DND-41 (cell line): Measurements from ENCODE around the gene TMPRSS4.

Experiments
- ATAC-seq: fragments of 200-7000 bp; cut with Tn5 transposase; 3 replicates; pipeline ENCODE4 v1.9.1; 2021; ENCODE audit warnings: low read depth; ENCODE audit not compliant: insufficient read depth
- DNase-seq: peaks from one replicate; pipeline ENCODE4 v3.0.0-alpha.2; 2020
- H2AFZ ChIP-seq: 2 replicates; pipeline ENCODE4 v1.6.0; 2012; ENCODE audit warnings: low read depth, low read length
- H3K27ac ChIP-seq: 2 replicates; pipeline ENCODE4 v1.5.1; 2012; ENCODE audit warnings: low read length, inconsistent platforms
- H3K27me3 ChIP-seq: fragments of 200-600 bp; sonication (generic); 2 replicates; pipeline ENCODE4 v1.6.0; 2012; ENCODE audit warnings: low read length, mild to moderate bottlenecking, inconsistent platforms; ENCODE audit not compliant: insufficient read depth, poor library complexity
- H3K36me3 ChIP-seq: 2 replicates; pipeline ENCODE4 v1.5.1; 2012; ENCODE audit warnings: low read length, inconsistent platforms; ENCODE audit not compliant: insufficient read depth
- H3K4me1 ChIP-seq: 2 replicates; pipeline ENCODE4 v1.5.1; 2012; ENCODE audit warnings: mild to moderate bottlenecking, low read length; ENCODE audit not compliant: insufficient read depth
- H3K4me2 ChIP-seq: 2 replicates; pipeline ENCODE4 v1.6.0; 2012; ENCODE audit warnings: mild to moderate bottlenecking, moderate library complexity, low read length, inconsistent platforms; ENCODE audit not compliant: insufficient read depth
- H3K4me3 ChIP-seq, 2 experiments: fragments of 200-600 bp in 1 of 2; shearing (Covaris generic) in 1 of 2; 2 replicates each; pipeline ENCODE4 v1.5.1; 2012 to 2016; ENCODE audit warnings: inconsistent platforms in 2 of 2, low read length in 2 of 2, mild to moderate bottlenecking in 2 of 2, low read depth in 1 of 2, moderate library complexity in 1 of 2
- H3K79me2 ChIP-seq: 2 replicates; pipeline ENCODE4 v1.6.0; 2012; ENCODE audit warnings: low read length, inconsistent platforms; ENCODE audit not compliant: insufficient read depth
- H3K9ac ChIP-seq: 2 replicates; pipeline ENCODE4 v1.6.0; 2012; ENCODE audit warnings: low read depth, mild to moderate bottlenecking, inconsistent platforms, low read length, moderate library complexity
- H3K9me3 ChIP-seq: 2 replicates; pipeline ENCODE4 v1.5.1; 2012; ENCODE audit warnings: low read length, moderate library complexity, mild to moderate bottlenecking, inconsistent platforms; ENCODE audit not compliant: insufficient read depth, severe bottlenecking
- H4K20me1 ChIP-seq: 2 replicates; pipeline ENCODE4 v1.6.0; 2012; ENCODE audit warnings: low read length; ENCODE audit not compliant: insufficient read depth
- EZH2 ChIP-seq: IDR thresholded peaks from 3 replicates; pipeline ENCODE4 v1.6.1; 2012; ENCODE audit warnings: borderline replicate concordance, low read depth, mild to moderate bottlenecking, moderate library complexity, low read length, inconsistent platforms; ENCODE audit not compliant: severe bottlenecking
- TF ChIP-seq, protein P1 (sequence below): IDR thresholded peaks from 2 replicates; pipeline ENCODE4 v1.5.1; 2012; ENCODE audit warnings: borderline replicate concordance, low read length, moderate library complexity, mild to moderate bottlenecking; ENCODE audit not compliant: poor library complexity, severe bottlenecking; ENCODE audit errors: extremely low read depth

TMPRSS4 gene

DNA sequence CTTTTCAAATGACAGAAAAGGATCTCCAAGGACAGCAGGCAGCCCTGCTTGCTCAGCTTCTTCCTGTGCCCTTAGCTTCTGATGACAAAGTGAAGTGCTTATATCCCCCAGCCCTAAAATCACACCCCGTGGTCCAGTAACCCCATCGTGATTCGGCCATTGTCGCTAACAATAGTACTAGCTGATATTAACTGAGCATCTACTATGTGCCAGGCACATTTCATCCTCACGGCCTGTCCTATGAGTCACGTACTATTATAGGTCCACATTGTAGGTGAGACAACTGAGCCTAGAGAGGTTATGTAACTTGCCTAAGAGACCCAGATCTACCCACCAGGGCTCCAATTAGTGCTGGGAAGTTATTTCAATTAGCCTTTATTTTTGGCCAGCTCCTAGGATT is 69.7 kb downstream of the TMPRSS4 start:
- Histone ChIP-seq H3K4me1 (peaks cover 6% of the 10 kb centered on the region), H3K27me3 (peaks cover 63% of the 10 kb centered on the region), H3K79me2 (no peaks in the 10 kb centered on the region), H3K9me3 (no peaks in the 10 kb centered on the region), H3K9ac (no peak overlapping the region), H4K20me1 (peaks cover 2% of the 10 kb centered on the region; the same call in 1 of the 2 replicates), H3K36me3 (no peaks in the 10 kb centered on the region), H3K4me2 (no peak overlapping the region), H3K27ac (no peak overlapping the region), H2AFZ (no peak overlapping the region), H3K4me3 (no peak overlapping the region)
- TF ChIP-seq EZH2, result no peak
- TF ChIP-seq, protein P1, sequence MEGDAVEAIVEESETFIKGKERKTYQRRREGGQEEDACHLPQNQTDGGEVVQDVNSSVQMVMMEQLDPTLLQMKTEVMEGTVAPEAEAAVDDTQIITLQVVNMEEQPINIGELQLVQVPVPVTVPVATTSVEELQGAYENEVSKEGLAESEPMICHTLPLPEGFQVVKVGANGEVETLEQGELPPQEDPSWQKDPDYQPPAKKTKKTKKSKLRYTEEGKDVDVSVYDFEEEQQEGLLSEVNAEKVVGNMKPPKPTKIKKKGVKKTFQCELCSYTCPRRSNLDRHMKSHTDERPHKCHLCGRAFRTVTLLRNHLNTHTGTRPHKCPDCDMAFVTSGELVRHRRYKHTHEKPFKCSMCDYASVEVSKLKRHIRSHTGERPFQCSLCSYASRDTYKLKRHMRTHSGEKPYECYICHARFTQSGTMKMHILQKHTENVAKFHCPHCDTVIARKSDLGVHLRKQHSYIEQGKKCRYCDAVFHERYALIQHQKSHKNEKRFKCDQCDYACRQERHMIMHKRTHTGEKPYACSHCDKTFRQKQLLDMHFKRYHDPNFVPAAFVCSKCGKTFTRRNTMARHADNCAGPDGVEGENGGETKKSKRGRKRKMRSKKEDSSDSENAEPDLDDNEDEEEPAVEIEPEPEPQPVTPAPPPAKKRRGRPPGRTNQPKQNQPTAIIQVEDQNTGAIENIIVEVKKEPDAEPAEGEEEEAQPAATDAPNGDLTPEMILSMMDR, result no peak
- ATAC-seq (no peak), DNase-seq (no peak)

DNA sequence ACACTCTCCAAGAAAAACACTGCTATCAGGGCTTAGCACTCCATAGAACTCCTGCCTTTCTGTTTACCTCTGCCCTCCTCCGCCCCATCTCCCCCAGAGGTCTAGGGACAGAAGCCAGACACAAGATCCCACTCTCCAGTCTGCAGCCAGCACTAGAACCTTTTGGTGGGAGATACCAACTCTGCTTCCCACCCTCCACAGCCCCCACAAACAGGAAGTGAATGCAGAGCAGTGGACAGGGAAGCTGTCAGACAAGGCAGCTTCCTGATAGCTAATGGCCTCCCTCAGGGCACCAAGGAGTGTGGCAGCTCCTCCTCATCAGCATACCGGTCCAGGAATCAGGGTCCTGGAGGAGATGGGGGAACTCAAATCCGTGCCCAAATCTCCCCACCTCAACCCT is 70.6 kb downstream of the TMPRSS4 start:
- H3K4me2 ChIP-seq, result no peak overlapping the region
- TF ChIP-seq, protein P1, result no peak
- TF ChIP-seq EZH2, result no peak

DNA sequence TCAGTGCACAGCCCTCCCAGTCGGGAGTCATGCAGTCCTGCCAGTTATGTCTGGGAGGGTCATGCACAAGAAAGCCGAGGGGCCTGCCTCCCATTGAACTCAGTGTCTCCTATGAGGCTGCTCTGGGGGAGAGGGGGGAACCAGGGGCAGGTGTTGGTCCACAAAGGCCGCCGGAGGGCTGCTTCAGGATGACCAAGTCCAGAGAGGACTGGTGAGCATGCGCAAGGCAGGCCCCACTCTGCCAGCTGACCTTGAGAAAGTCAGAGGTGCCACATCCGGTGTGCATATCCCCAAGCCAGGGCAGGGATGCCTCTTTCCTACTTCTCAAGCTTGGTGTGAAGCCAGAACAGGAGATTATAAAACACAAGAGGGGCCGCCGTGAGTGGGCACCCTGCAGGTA is 71.4 kb downstream of the TMPRSS4 start:
- Histone ChIP-seq H3K27me3 (peaks cover 70% of the 10 kb centered on the region), H3K4me1 (peaks cover 15% of the 10 kb centered on the region), H3K4me3 (no peak overlapping the region), H3K9ac (no peak overlapping the region), H3K27ac (no peak overlapping the region), H2AFZ (no peak overlapping the region), H4K20me1 (peaks cover 2% of the 10 kb centered on the region; the same call in 1 of the 2 replicates), H3K4me2 (no peak overlapping the region), H3K9me3 (no peaks in the 10 kb centered on the region), H3K36me3 (no peaks in the 10 kb centered on the region), H3K79me2 (no peaks in the 10 kb centered on the region)
- no peak for TF ChIP-seq EZH2
- TF ChIP-seq, protein P1, result no peak
- ATAC-seq, result no peak
- no peak for DNase-seq

More for the DNA sequence above, 70.6 kb downstream of the TMPRSS4 start:
- H3K4me1 ChIP-seq, result peaks cover 8% of the 10 kb centered on the region
- H3K36me3 ChIP-seq, result no peaks in the 10 kb centered on the region
- no peak overlapping the region for H3K4me3 ChIP-seq
- peaks cover 69% of the 10 kb centered on the region for H3K27me3 ChIP-seq
- DNase-seq (no peak), ATAC-seq (no peak)
- H3K27ac ChIP-seq, result no peak overlapping the region
- no peak overlapping the region for H3K9ac ChIP-seq
- no peaks in the 10 kb centered on the region for H3K79me2 ChIP-seq
- peaks cover 2% of the 10 kb centered on the region; the same call in 1 of the 2 replicates for H4K20me1 ChIP-seq
- no peaks in the 10 kb centered on the region for H3K9me3 ChIP-seq
- no peak overlapping the region for H2AFZ ChIP-seq

DNA sequence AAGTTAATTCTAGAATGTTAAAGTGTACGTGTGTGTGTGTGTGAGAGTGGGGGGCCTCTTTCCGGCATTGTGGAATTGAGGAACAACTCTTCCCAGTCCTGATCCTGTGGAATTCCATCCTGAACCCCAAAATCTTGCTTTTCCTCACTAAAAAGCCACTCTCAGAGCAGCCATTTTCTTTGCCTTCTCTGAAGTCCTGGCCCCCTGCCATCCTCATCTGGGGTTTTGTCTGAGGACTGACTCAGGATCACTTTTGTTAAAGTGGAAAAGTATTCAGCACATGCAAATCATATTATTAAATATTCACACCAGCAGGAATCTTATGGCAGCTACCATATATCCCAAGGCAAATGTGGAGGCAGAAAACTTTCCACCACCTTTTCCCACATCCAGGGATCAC is 72.0 kb downstream of the TMPRSS4 start:
- Histone ChIP-seq H3K27ac (no peak overlapping the region), H3K9ac (no peak overlapping the region), H3K9me3 (no peaks in the 10 kb centered on the region), H2AFZ (no peak overlapping the region), H3K36me3 (no peaks in the 10 kb centered on the region), H4K20me1 (peaks cover 2% of the 10 kb centered on the region; the same call in 1 of the 2 replicates), H3K4me3 (no peak overlapping the region), H3K4me2 (no peak overlapping the region), H3K4me1 (peaks cover 15% of the 10 kb centered on the region), H3K27me3 (peaks cover 70% of the 10 kb centered on the region), H3K79me2 (no peaks in the 10 kb centered on the region)
- DNase-seq (no peak), ATAC-seq (no peak)
- no peak for TF ChIP-seq EZH2
- TF ChIP-seq, protein P1, result no peak
